HEK293 (cell line): Measurements from ENCODE around the gene LHFPL6.

Source experiments
- CTCF ChIA-PET: fragments of 350-600 bp; formaldehyde crosslinking; extraction: SDS; loops from one replicate; lab custom pipeline; 2021; ENCODE audit warnings: antibody characterized with exemption; lab: Yijun Ruan, JAX
- POLR2A ChIA-PET: fragments of 300-600 bp; formaldehyde crosslinking; extraction: SDS; loops from one replicate; lab custom pipeline; 2020; ENCODE audit warnings: antibody characterized with exemption, inconsistent platforms; lab: Yijun Ruan, JAX
- H3K27ac ChIP-seq: fragments of 200-500 bp; sonication (Bioruptor generic); 2 replicates; pipeline ENCODE4 v1.5.1; 2014; ENCODE audit warnings: low read depth, low read length, control low read depth, inconsistent platforms; ENCODE audit errors: extremely low read depth
- H3K36me3 ChIP-seq, 2 experiments: fragments of 200-500 bp in 1 of 2; sonication (Bioruptor generic) in 1 of 2; 1 replicate in 1 of 2; 2 replicates in 1 of 2; pipeline ENCODE4 v1.5.1; 2014 to 2017; ENCODE audit warnings: inconsistent platforms in 2 of 2, low read length in 2 of 2; ENCODE audit not compliant: control insufficient read depth in 2 of 2, insufficient read depth in 1 of 2
- H3K4me1 ChIP-seq: fragments of 200-500 bp; sonication (Bioruptor generic); 2 replicates; pipeline ENCODE4 v1.5.1; 2014; ENCODE audit warnings: mild to moderate bottlenecking, low read length, inconsistent platforms; ENCODE audit not compliant: control insufficient read depth, insufficient read depth
- H3K4me3 ChIP-seq: 2 replicates; pipeline ENCODE4 v1.5.1; 2011; ENCODE audit warnings: low read depth, mild to moderate bottlenecking, control low read depth, low read length, moderate library complexity
- H3K9me3 ChIP-seq: fragments of 200-500 bp; sonication (Bioruptor generic); 2 replicates; pipeline ENCODE4 v1.5.1; 2014; ENCODE audit warnings: low read depth, low read length, inconsistent platforms; ENCODE audit not compliant: control insufficient read depth, insufficient read depth
- BCL11A ChIP-seq: fragments of 450-650 bp; formaldehyde crosslinking; IDR thresholded peaks from 2 replicates; pipeline ENCODE4 v1.5.1; 2016; ENCODE audit warnings: low read depth, missing biosample characterization, missing genetic modification characterization
- FEZF1 ChIP-seq: fragments of 450-650 bp; formaldehyde crosslinking; IDR thresholded peaks from 2 replicates; pipeline ENCODE4 v1.5.1; 2016; ENCODE audit warnings: missing biosample characterization, missing genetic modification characterization
- GLI4 ChIP-seq: fragments of 450-650 bp; formaldehyde crosslinking; IDR thresholded peaks from 2 replicates; pipeline ENCODE4 v1.5.1; 2016; ENCODE audit warnings: missing biosample characterization, missing genetic modification characterization
- HIC1 ChIP-seq: fragments of 450-650 bp; formaldehyde crosslinking; IDR thresholded peaks from 2 replicates; pipeline ENCODE4 v1.5.1; 2016; ENCODE audit warnings: missing biosample characterization, missing genetic modification characterization
- HOXA7 ChIP-seq: sonication (generic); formaldehyde crosslinking; IDR thresholded peaks from 2 replicates; pipeline ENCODE4 v1.8.1; 2022; ENCODE audit warnings: missing genetic modification reagents, borderline replicate concordance
- IKZF3 ChIP-seq: fragments of 450-650 bp; IDR thresholded peaks from 2 replicates; pipeline ENCODE4 v1.5.0; 2018; ENCODE audit warnings: missing biosample characterization, mild to moderate bottlenecking, missing genetic modification characterization, moderate library complexity
- MZF1 ChIP-seq: fragments of 450-650 bp; formaldehyde crosslinking; IDR thresholded peaks from 2 replicates; pipeline ENCODE4 v1.5.1; 2017; ENCODE audit warnings: missing biosample characterization, missing genetic modification characterization, borderline replicate concordance
- SCRT2 ChIP-seq: fragments of 450-650 bp; formaldehyde crosslinking; IDR thresholded peaks from 2 replicates; pipeline ENCODE4 v1.5.1; 2016; ENCODE audit warnings: missing biosample characterization, missing genetic modification characterization
- SP3 ChIP-seq: fragments of 450-650 bp; formaldehyde crosslinking; IDR thresholded peaks from 2 replicates; pipeline ENCODE4 v1.5.1; 2016; ENCODE audit warnings: missing biosample characterization, missing genetic modification characterization
- SP7 ChIP-seq: fragments of 450-650 bp; formaldehyde crosslinking; IDR thresholded peaks from 2 replicates; pipeline ENCODE4 v1.5.1; 2016; ENCODE audit warnings: missing biosample characterization, missing genetic modification characterization
- WT1 ChIP-seq: fragments of 450-650 bp; formaldehyde crosslinking; IDR thresholded peaks from 2 replicates; pipeline ENCODE4 v1.5.1; 2016; ENCODE audit warnings: missing biosample characterization, missing genetic modification characterization
- ZBTB1 ChIP-seq: fragments of 450-650 bp; formaldehyde crosslinking; IDR thresholded peaks from 2 replicates; pipeline ENCODE4 v1.5.1; 2016; ENCODE audit warnings: missing biosample characterization, missing genetic modification characterization
- ZBTB6 ChIP-seq: fragments of 450-650 bp; formaldehyde crosslinking; IDR thresholded peaks from 2 replicates; pipeline ENCODE4 v1.5.1; 2017; ENCODE audit warnings: missing biosample characterization, missing genetic modification characterization
- ZFP3 ChIP-seq: fragments of 450-650 bp; formaldehyde crosslinking; IDR thresholded peaks from 2 replicates; pipeline ENCODE4 v1.5.1; 2016; ENCODE audit warnings: low read depth, missing biosample characterization, missing genetic modification characterization
- ZNF155 ChIP-seq: fragments of 450-650 bp; formaldehyde crosslinking; IDR thresholded peaks from 2 replicates; pipeline ENCODE4 v1.5.1; 2016; ENCODE audit warnings: missing biosample characterization, missing genetic modification characterization
- ZNF16 ChIP-seq: fragments of 450-650 bp; formaldehyde crosslinking; IDR thresholded peaks from 2 replicates; pipeline ENCODE4 v1.5.1; 2016; ENCODE audit warnings: low read depth, missing biosample characterization, missing genetic modification characterization
- ZNF221 ChIP-seq: fragments of 450-650 bp; formaldehyde crosslinking; IDR thresholded peaks from 2 replicates; pipeline ENCODE4 v1.5.1; 2017; ENCODE audit warnings: missing biosample characterization, missing genetic modification characterization, borderline replicate concordance
- ZNF24 ChIP-seq: fragments of 450-650 bp; formaldehyde crosslinking; IDR thresholded peaks from 2 replicates; pipeline ENCODE4 v1.5.1; 2016; ENCODE audit warnings: missing biosample characterization, missing genetic modification characterization
- ZNF398 ChIP-seq: fragments of 450-650 bp; formaldehyde crosslinking; IDR thresholded peaks from 2 replicates; pipeline ENCODE4 v1.5.1; 2017; ENCODE audit warnings: missing biosample characterization, missing genetic modification characterization
- ZNF423 ChIP-seq: fragments of 450-650 bp; formaldehyde crosslinking; IDR thresholded peaks from 2 replicates; pipeline ENCODE4 v1.5.1; 2016; ENCODE audit warnings: missing biosample characterization, missing genetic modification characterization
- ZNF521 ChIP-seq: fragments of 450-650 bp; formaldehyde crosslinking; IDR thresholded peaks from 2 replicates; pipeline ENCODE4 v1.5.1; 2017; ENCODE audit warnings: missing biosample characterization, mild to moderate bottlenecking, missing genetic modification characterization
- ZNF555 ChIP-seq: fragments of 450-650 bp; formaldehyde crosslinking; conservative IDR thresholded peaks from 2 replicates; pipeline ENCODE4 v1.5.1; 2017; ENCODE audit warnings: missing biosample characterization, mild to moderate bottlenecking, missing genetic modification characterization, inconsistent platforms
- ZNF623 ChIP-seq: fragments of 450-650 bp; formaldehyde crosslinking; IDR thresholded peaks from 2 replicates; pipeline ENCODE4 v1.5.1; 2016; ENCODE audit warnings: missing biosample characterization, missing genetic modification characterization
- ZNF626 ChIP-seq: fragments of 450-650 bp; sonication (Bioruptor Pico); formaldehyde crosslinking; IDR thresholded peaks from 2 replicates; pipeline ENCODE4 v1.5.1; 2018; ENCODE audit warnings: missing biosample characterization, missing genetic modification characterization, inconsistent platforms
- ZNF645 ChIP-seq: fragments of 450-650 bp; formaldehyde crosslinking; IDR thresholded peaks from 2 replicates; pipeline ENCODE4; 2016; ENCODE audit warnings: missing biosample characterization, missing genetic modification characterization
- ZNF677 ChIP-seq: fragments of 450-650 bp; IDR thresholded peaks from 2 replicates; pipeline ENCODE4 v1.5.0; 2018; ENCODE audit warnings: missing biosample characterization, mild to moderate bottlenecking, missing genetic modification characterization, moderate library complexity
- ZXDB ChIP-seq: fragments of 450-650 bp; formaldehyde crosslinking; IDR thresholded peaks from 2 replicates; pipeline ENCODE4 v1.5.1; 2016; ENCODE audit warnings: missing biosample characterization, missing genetic modification characterization

Gene LHFPL6

GRCh38 chr13:39490136-39490535 is 112.9 kb downstream of the LHFPL6 start (continued):
- TF ChIP-seq ZNF398 (tag by site-specific recombination), result no peak
- TF ChIP-seq ZNF677 (tag by site-specific recombination), result no peak
- TF ChIP-seq ZXDB (tag by site-specific recombination), result no peak
- no peak for TF ChIP-seq ZNF626 (tag by site-specific recombination)
- no peak for TF ChIP-seq SP3 (tag by site-specific recombination)

- Histone ChIP-seq H3K4me3 (no peak overlapping the region), H3K9me3 (no peaks in the 10 kb centered on the region), H3K27ac (no peak overlapping the region), H3K4me1 (no peaks in the 10 kb centered on the region), H3K36me3 (no peaks in the 10 kb centered on the region)
- CTCF ChIA-PET, result interaction anchor here (1.2 kb wide), 1 partner anchor 126 kb away, joined by 4 read pairs; no protein-coding TSS in a partner anchor
- TF ChIP-seq HOXA7, result no peak
- no peak for TF ChIP-seq WT1 (tag by site-specific recombination)
- no peak for TF ChIP-seq HIC1 (tag by site-specific recombination)
- TF ChIP-seq ZNF24, result no peak
- no peak for TF ChIP-seq ZBTB6 (tag by site-specific recombination)
- TF ChIP-seq ZFP3 (tag by site-specific recombination), result no peak
- TF ChIP-seq ZNF423 (tag by site-specific recombination), result no peak
- TF ChIP-seq ZNF155, result no peak
- TF ChIP-seq SCRT2 (tag by site-specific recombination), result no peak
- TF ChIP-seq ZBTB1 (tag by site-specific recombination), result no peak
- no peak for TF ChIP-seq SP7 (tag by site-specific recombination)
- POLR2A ChIA-PET, result no interaction called here
These were observed 116.2 kb downstream of the LHFPL6 start for GRCh38 chr13:39486758-39487157.

- Histone ChIP-seq H3K36me3 (no peaks in the 10 kb centered on the region), H3K9me3 (no peaks in the 10 kb centered on the region), H3K4me3 (no peak overlapping the region), H3K27ac (no peak overlapping the region), H3K4me1 (no peaks in the 10 kb centered on the region)
- CTCF ChIA-PET, result no interaction called here
- POLR2A ChIA-PET, result no interaction called here
- TF ChIP-seq MZF1 (tag by site-specific recombination) (no peak), ZNF626 (tag by site-specific recombination) (no peak), GLI4 (tag by site-specific recombination) (no peak), ZNF155 (no peak), ZNF221 (tag by site-specific recombination) (no peak), ZNF645 (no peak), ZNF398 (tag by site-specific recombination) (no peak), BCL11A (no peak), ZNF555 (tag by site-specific recombination) (no peak), IKZF3 (tag by site-specific recombination) (no peak), ZNF521 (tag by site-specific recombination) (no peak), FEZF1 (tag by site-specific recombination) (no peak), ZNF677 (tag by site-specific recombination) (no peak), ZNF16 (tag by site-specific recombination) (no peak), ZNF623 (tag by site-specific recombination) (no peak)
These were observed 117.7 kb downstream of the LHFPL6 start for GRCh38 chr13:39485314-39485700.
